Right cardiac atrium (tissue), 5 donors: ENCODE data around the gene TOX3. TPM values are rescaled to one million over a fixed set of nuclear protein-coding genes. Genes with fewer than 3 reads are reported as not detected.

Experiments
- ATAC-seq, 2 donors: fragments of 200-7000 bp; cut with Tn5 transposase; one replicate each; pipeline versions ENCODE4 v1.8.0 to v1.9.1; 2020; ENCODE audit warnings: moderate library complexity in 2 of 2, mild to moderate bottlenecking in 1 of 2
- DNase-seq, 3 donors: peaks; one replicate each; pipeline ENCODE4 v3.0.0-alpha.2; 2020
- H3K27ac ChIP-seq: one replicate; pipeline ENCODE4 v1.5.1; 2013; ENCODE audit warnings: mild to moderate bottlenecking, low read length, control low read depth, moderate library complexity
- H3K27me3 ChIP-seq: one replicate; pipeline ENCODE4 v1.6.1; 2013; ENCODE audit not compliant: control insufficient read depth, insufficient read depth
- H3K4me1 ChIP-seq: one replicate; pipeline ENCODE4 v1.6.1; 2013; ENCODE audit warnings: low read length; ENCODE audit not compliant: control insufficient read depth, insufficient read depth
- H3K4me3 ChIP-seq: one replicate; pipeline ENCODE4 v1.5.1; 2013; ENCODE audit warnings: low read length, control low read depth
- H3K9me3 ChIP-seq: one replicate; pipeline ENCODE4 v1.6.1; 2013; ENCODE audit warnings: low read length; ENCODE audit not compliant: control insufficient read depth
- WGBS: extraction: QIAGEN DNeasy Blood & Tissue Kit; methylation state at CpG from one replicate; pipeline ENCODE4 v1.1.7; 2013; 5-methylcytosine and 5-hydroxymethylcytosine counted together
- intact Hi-C, 4 donors: fragments of 100-400 bp; cut with DNase I; formaldehyde crosslinking; loops; one replicate each; pipeline versions ENCODE4 v1.11.0 to v1.14.0; 2022 to 2023
- polyA plus RNA-seq: library from polyadenylated mRNA; stranded (reverse); fragments of 200-250 nt; gene quantifications from one replicate; pipeline ENCODE4 v1.2.3, GENCODE V29; 2013
- total RNA-seq, 4 donors: library from RNA; stranded (reverse); fragmentation: NEBNext Ultra II Directional; extraction: Animal tissue kit (Norgen Biotek cat#: 25700); gene quantifications; one replicate each; pipeline ENCODE4 v1.2.1, GENCODE V29; 2021
- donor health status: healthy with polysubstance abuse.
- donor health status: DM: no; HTN: yes; CAD: no.
- donor health status: DM: no; HTN: no; CAD: no.
- donor health status: DM: no; HTN: yes; CAD: no; lungs with severe emphysema.
- donor health status: DM: yes; HTN: yes; CAD: no.

TOX3 gene
- total and polyA plus RNA-seq, 5 donors: 0.02 TPM; not detected in 4

DNA sequence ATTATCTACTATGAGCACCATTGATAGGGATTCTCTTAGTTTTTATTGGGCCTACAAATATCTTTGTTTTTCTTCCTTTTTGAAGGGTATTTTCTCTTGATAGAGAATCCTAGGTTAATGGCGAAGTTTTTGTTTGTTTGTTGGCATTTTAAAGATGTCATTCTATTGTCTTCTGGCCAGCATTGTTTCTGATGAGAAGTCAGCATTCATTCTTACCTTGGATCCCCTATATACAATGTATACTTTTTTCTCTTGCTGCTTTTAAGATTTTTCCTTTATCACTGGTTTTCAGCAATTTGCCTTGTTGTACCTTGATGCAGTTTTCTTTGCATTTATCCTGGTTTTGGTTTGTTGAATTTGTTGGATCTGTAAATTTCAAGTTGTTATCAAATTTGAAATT, 130.1 kb downstream of the TOX3 start:
- Histone ChIP-seq H3K27ac (no peak overlapping the region), H3K9me3 (no peaks in the 10 kb centered on the region), H3K4me3 (no peak overlapping the region), H3K4me1 (no peaks in the 10 kb centered on the region), H3K27me3 (no peaks in the 10 kb centered on the region)
- 71% methylated on average over 1 of the region's 1 CpG for WGBS
- intact Hi-C loops: no loop called here
- DNase-seq (no peak), ATAC-seq (no peak)

DNA sequence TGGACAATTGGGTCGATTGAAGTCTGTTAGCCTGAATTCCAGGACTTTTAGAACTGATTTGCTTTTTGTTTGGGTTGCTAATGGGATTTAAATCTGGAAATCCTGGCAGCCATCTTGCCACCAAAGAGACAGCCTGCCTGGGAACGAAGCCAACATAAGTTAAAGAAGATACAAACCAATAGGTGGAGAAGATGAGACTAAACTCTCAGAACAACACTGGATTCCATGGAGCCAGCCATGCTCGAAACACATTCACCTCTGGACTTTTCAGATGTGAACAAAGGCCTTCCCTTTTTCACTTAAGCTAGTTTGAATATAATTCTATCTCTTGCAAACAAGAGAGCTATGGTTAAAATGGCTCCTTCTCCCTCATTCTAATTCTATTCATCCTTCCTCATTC, 135.9 kb downstream of the TOX3 start:
- no peak for ATAC-seq
- H3K27ac ChIP-seq: no peak overlapping the region
- no peak overlapping the region for H3K4me3 ChIP-seq
- 67% methylated on average over 3 of the region's 3 CpGs for WGBS
- H3K9me3 ChIP-seq: no peaks in the 10 kb centered on the region
- intact Hi-C loops: no loop called here
- H3K4me1 ChIP-seq: no peaks in the 10 kb centered on the region
- no peak for DNase-seq
- H3K27me3 ChIP-seq: no peaks in the 10 kb centered on the region

DNA sequence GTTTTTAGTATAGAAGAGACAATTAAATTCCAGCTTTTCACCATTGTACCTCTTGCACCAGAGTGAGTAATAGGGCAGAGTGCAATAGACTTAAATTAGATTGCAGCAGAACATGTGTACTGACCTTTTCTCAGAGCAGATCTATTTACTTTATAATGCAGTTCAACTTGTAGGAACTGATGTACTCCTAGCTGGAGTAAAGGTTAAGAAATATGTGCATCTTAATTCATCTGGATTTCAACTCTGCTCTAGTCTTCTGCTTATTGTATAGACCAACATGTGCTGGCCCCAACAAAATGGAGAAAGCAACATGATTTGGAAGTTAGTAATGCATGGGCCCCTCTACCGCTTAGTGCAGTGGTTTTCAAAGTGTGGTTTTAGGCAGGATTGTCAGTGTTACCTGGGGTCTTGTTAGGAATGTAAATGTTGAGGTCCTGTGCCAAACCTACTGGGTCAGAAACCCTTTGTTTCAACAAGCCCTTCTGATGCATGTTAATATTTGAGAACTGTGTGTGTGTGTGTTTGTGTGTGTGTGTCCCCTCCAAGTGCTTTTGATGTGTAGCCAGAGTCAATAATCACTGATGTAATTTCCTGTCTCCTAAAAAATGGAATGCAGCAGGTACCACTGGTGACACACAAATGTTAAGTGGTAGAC, 138.6 kb downstream of the TOX3 start:
- 92% methylated on average over 1 of the region's 1 CpG for WGBS
- H3K27ac ChIP-seq: no peak overlapping the region
- DNase-seq (no peak), ATAC-seq (no peak)
- no peak overlapping the region for H3K4me3 ChIP-seq
- H3K4me1 ChIP-seq: no peaks in the 10 kb centered on the region
- no peaks in the 10 kb centered on the region for H3K27me3 ChIP-seq
- H3K9me3 ChIP-seq: no peaks in the 10 kb centered on the region
- intact Hi-C loops: no loop called here

DNA sequence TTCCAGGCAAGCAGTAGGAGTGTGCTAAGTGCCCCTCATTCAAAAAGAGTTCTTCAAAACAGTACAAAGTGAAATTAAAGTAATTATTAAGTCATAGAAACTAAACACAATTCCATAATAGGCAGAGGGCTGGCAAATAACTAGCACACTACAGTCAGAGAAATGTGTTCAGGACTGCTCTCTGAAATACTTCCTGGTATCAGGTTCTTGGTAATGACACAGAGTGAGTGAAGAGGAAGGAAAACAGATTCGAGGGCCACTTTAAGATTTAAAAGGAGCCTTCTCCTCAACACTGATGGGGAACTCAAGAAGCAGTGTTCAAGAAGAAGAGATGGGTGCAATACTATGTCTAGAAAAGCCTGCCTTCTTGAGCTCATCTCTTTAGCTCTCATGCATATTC, 139.2 kb downstream of the TOX3 start:
- Histone ChIP-seq H3K27me3 (no peaks in the 10 kb centered on the region), H3K4me1 (no peaks in the 10 kb centered on the region), H3K9me3 (no peaks in the 10 kb centered on the region), H3K4me3 (no peak overlapping the region), H3K27ac (no peak overlapping the region)
- intact Hi-C loops: no loop called here
- no peak for ATAC-seq
- WGBS: 44% methylated on average over 1 of the region's 1 CpG
- no peak for DNase-seq

DNA sequence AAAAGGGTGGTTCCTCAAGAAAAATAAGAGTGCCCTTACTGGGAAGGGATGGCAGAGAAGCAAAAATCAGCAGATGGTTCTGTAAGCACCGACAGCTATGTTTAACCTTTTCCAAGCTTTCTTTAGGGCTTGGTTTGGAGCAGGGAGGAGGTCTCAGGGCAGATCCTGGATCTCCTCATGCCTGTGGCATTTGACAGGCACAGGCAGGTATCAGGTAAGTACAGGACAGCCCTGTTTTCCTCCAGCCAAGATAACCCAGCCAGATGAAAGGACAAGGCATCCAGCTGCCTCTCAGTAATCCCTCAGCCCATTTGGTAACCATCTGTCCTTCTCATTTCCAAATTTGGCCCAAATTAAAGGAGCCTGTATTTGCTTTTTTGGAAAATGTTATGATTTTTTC, 141.5 kb downstream of the TOX3 start:
- Histone ChIP-seq H3K9me3 (no peaks in the 10 kb centered on the region), H3K27me3 (no peaks in the 10 kb centered on the region), H3K4me3 (no peak overlapping the region), H3K27ac (no peak overlapping the region), H3K4me1 (no peaks in the 10 kb centered on the region)
- intact Hi-C loops: no loop called here
- DNase-seq: no peak
- WGBS: 77% methylated on average over 1 of the region's 1 CpG
- no peak for ATAC-seq

DNA sequence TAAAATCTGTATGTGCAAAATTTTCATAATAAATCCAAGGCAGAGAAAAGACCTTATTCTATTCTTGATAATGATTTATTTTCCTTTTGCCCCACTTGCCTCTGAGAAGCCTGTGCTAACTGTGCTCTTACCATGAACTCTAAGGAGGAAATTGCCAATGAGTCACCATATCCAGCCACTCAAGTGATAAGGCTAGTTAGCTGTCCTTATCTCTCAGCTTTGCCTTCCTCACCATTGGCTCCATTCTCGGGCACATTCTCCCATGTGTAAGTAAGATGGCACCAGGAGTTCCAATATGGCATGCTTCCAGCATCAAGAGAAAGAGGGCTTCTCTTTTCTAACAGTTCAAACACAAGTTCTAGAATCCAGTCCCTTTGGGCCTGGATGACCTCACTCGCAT, 142.4 kb downstream of the TOX3 start:
- DNase-seq: no peak
- ATAC-seq: no peak
- no peaks in the 10 kb centered on the region for H3K27me3 ChIP-seq
- no peak overlapping the region for H3K4me3 ChIP-seq
- 67% methylated on average over 2 of the region's 2 CpGs for WGBS
- intact Hi-C loops: no loop called here
- no peaks in the 10 kb centered on the region for H3K9me3 ChIP-seq
- no peak overlapping the region for H3K27ac ChIP-seq
- no peaks in the 10 kb centered on the region for H3K4me1 ChIP-seq

DNA sequence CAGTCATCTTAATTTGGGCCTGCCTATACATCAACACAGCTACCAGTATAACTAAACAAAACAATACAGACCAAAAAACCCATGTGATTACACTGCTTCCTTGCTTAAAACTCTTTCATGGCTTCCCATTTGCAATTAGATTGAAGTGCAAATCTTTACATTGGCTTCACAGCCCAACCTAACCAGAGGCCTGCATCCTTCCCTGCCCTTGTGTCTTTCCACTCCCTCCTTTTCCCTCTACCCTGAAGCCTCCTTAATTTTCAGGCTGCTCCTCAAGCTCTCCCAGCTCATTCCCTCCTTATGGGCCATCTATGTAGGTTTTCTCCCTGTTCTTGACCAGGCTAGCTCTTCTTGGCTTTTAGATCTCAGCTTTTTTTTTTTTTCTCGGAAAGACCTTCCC, 147.8 kb downstream of the TOX3 start:
- no peak overlapping the region for H3K4me3 ChIP-seq
- intact Hi-C loops: no loop called here
- DNase-seq (no peak), ATAC-seq (no peak)
- no peaks in the 10 kb centered on the region for H3K4me1 ChIP-seq
- WGBS: 76% methylated on average over 1 of the region's 1 CpG
- H3K27me3 ChIP-seq: no peaks in the 10 kb centered on the region
- no peak overlapping the region for H3K27ac ChIP-seq
- no peaks in the 10 kb centered on the region for H3K9me3 ChIP-seq

DNA sequence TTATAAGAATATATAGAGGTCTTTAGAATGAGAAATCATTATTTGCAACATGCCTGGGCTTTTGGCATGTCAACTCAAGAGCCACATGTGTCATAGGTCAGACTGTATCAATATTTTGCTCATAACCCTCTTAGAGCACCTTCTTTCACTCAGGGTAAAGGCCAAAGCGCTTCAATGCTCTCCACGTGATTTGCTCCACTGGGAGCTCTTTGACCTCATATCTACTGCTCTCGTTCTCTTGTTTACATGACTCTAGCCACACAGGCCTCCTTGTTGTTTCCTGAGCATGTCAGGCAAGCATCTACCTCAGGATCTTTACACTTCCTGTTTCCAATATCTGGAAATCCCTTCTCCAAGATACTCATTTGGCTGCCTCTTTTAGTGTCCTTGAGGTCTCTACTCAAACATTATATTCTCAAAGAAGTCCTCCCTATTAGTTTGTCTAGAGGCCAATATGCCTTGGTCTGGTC, 148.4 kb downstream of the TOX3 start:
- H3K27ac ChIP-seq: no peak overlapping the region
- H3K27me3 ChIP-seq: no peaks in the 10 kb centered on the region
- intact Hi-C loops: no loop called here
- DNase-seq: no peak
- H3K4me1 ChIP-seq: no peaks in the 10 kb centered on the region
- no peak for ATAC-seq
- no peak overlapping the region for H3K4me3 ChIP-seq
- WGBS: 54% methylated on average over 3 of the region's 3 CpGs
- no peaks in the 10 kb centered on the region for H3K9me3 ChIP-seq

DNA sequence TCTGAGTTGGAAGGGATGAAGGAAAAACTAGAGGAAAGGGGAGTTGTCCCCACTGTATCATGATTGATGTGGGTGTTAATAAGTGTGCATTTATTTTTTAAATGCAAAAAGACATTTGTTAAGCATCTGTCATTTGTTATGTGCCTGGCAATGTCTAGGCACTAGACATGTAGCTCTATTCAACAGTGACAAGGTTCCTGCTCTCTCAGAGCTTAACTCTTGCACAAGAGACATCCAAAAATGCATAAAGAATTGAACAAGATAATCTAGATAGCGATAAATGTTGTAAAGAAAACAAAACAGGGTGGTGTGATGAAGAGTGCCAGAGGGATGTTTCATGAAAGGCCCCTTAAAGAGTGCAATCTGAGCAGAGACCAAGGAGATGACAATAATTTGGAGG, 148.9 kb downstream of the TOX3 start:
- intact Hi-C loops: no loop called here
- no peak overlapping the region for H3K27ac ChIP-seq
- H3K4me3 ChIP-seq: no peak overlapping the region
- no peaks in the 10 kb centered on the region for H3K27me3 ChIP-seq
- 65% methylated on average over 1 of the region's 1 CpG for WGBS
- no peaks in the 10 kb centered on the region for H3K4me1 ChIP-seq
- ATAC-seq (no peak), DNase-seq (no peak)
- H3K9me3 ChIP-seq: no peaks in the 10 kb centered on the region

DNA sequence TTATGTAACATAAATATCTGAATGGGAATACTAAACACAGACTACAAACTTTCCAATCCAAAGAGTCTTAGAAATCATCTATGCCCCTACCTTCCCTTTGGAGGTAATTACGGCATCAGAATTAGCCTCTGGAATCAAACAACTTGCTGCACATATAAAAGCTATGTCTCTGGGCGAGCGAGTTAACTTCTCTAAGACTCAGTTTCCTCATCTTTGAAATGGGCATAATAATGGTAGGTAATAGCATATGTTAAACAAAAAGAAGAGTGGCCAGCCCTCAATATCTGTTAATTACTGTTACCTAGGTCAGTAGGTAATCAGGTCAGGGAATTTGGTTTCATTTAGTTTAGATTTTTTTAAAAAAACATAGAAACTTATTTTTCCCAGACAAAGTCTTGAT, 153.5 kb downstream of the TOX3 start:
- Histone ChIP-seq H3K9me3 (no peaks in the 10 kb centered on the region), H3K4me3 (no peak overlapping the region), H3K27me3 (no peaks in the 10 kb centered on the region), H3K27ac (no peak overlapping the region), H3K4me1 (no peaks in the 10 kb centered on the region)
- DNase-seq: no peak
- 79% methylated on average over 3 of the region's 3 CpGs for WGBS
- no peak for ATAC-seq
- intact Hi-C loops: no loop called here

DNA sequence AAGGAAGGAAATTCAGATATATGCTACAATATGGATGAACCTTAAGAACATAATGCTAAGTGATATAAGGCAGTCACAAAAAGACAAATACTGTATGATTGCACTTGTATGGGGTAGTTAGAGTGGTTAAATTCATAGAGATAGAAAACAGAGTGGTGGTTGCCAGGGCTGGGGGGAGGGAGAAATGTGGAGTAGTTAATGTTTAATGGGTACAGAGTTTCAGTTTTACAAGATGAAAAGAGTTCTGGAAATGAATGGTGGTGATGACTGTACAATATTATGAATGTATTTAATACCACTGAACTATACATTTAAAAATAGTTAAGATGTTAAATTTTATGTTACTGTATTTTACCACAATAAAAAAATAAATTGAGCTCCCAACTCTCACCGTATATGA, 157.9 kb downstream of the TOX3 start:
- H3K27ac ChIP-seq: no peak overlapping the region
- intact Hi-C loops: no loop called here
- H3K4me1 ChIP-seq: no peaks in the 10 kb centered on the region
- H3K27me3 ChIP-seq: no peaks in the 10 kb centered on the region
- no peaks in the 10 kb centered on the region for H3K9me3 ChIP-seq
- ATAC-seq (no peak), DNase-seq (no peak)
- no peak overlapping the region for H3K4me3 ChIP-seq
- WGBS: 65% methylated on average over 1 of the region's 1 CpG
